ENCODE measurements around the gene RGL2. TPM values are rescaled to one million over a fixed set of nuclear protein-coding genes. Genes with fewer than 3 reads are reported as not detected.

The RGL2 gene
- total and polyA plus RNA-seq, 2 of the 13 experiments (the other 11 are each of a cell fraction or from before 2014, with no cell fraction given) = 22.9 to 47.4 TPM

DNA sequence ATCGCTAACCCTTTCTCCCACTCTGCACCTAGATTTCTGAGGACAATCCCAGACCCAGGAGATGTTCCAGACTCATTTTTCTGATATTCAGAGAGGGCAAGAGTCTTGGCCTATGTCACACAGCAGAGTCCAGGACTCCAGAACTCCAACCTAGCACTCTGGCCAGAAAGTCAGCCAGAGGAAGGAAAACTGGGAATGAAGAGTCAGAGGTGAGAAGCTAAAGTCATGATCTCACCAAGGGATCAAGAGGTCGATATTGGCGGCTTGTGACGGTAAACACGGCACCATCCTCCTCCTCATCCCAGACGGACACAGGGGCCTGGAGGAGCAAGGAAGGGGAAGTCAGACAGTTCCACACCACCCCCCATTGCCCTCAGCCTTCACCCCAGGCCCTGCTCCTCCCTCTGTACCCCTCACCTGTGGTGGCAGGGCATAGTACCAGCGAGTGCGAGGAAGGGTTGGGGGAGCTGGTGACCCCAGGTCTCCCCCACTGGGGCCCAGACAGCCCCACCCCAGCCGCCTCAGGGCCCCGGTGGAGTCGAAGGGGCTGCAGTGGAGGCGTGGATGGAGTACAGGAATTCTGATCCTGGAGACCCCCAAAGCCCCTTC, 1.8 kb downstream of the RGL2 start (continued):
- TF ChIP-seq ZBTB40 (IDR thresholded peaks at IDR 0.05) (no peak), ZBTB40 (CRISPR knock-in tag; IDR thresholded peaks at IDR 0.05) (peak; percentile 44; the same call in 1 of the 2 replicates), SRSF4 (IDR thresholded peaks at IDR 0.05; ENCODE audit: low read depth, low read length, poor library complexity, severe bottlenecking) (no peak), TRAFD1 (CRISPR knock-in tag; IDR thresholded peaks at IDR 0.05; ENCODE audit: borderline replicate concordance) (0 out of 2 replicates have a peak, but pooled peaks have one; percentile 16), RNF219 (CRISPR knock-in tag; IDR thresholded peaks at IDR 0.05) (no peak), ZNF674 (CRISPR knock-in tag; IDR thresholded peaks at IDR 0.05; ENCODE audit: low read depth) (no peak), THAP11 (CRISPR knock-in tag; IDR thresholded peaks at IDR 0.05) (no peak), ZC3H13 (CRISPR knock-in tag; IDR thresholded peaks at IDR 0.05) (peak; percentile 61), FOXA1 (IDR thresholded peaks at IDR 0.05) (no peak), FOXA1 (CRISPR knock-in tag; IDR thresholded peaks at IDR 0.05) (no peak; the same call in 1 of the 2 replicates)
- TF ChIP-seq, protein P1, sequence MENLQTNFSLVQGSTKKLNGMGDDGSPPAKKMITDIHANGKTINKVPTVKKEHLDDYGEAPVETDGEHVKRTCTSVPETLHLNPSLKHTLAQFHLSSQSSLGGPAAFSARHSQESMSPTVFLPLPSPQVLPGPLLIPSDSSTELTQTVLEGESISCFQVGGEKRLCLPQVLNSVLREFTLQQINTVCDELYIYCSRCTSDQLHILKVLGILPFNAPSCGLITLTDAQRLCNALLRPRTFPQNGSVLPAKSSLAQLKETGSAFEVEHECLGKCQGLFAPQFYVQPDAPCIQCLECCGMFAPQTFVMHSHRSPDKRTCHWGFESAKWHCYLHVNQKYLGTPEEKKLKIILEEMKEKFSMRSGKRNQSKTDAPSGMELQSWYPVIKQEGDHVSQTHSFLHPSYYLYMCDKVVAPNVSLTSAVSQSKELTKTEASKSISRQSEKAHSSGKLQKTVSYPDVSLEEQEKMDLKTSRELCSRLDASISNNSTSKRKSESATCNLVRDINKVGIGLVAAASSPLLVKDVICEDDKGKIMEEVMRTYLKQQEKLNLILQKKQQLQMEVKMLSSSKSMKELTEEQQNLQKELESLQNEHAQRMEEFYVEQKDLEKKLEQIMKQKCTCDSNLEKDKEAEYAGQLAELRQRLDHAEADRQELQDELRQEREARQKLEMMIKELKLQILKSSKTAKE (CRISPR knock-in tag; IDR thresholded peaks at IDR 0.05; ENCODE audit: borderline replicate concordance) = peak; percentile 23; the same call in 1 of the 2 replicates
- TF ChIP-seq, protein P2, sequence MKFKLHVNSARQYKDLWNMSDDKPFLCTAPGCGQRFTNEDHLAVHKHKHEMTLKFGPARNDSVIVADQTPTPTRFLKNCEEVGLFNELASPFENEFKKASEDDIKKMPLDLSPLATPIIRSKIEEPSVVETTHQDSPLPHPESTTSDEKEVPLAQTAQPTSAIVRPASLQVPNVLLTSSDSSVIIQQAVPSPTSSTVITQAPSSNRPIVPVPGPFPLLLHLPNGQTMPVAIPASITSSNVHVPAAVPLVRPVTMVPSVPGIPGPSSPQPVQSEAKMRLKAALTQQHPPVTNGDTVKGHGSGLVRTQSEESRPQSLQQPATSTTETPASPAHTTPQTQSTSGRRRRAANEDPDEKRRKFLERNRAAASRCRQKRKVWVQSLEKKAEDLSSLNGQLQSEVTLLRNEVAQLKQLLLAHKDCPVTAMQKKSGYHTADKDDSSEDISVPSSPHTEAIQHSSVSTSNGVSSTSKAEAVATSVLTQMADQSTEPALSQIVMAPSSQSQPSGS (CRISPR knock-in tag; IDR thresholded peaks at IDR 0.05) = no peak

Data from HepG2 (cell line).